ENCODE measurements around the gene EPS8L2. TPM values are rescaled to one million over a fixed set of nuclear protein-coding genes. Genes with fewer than 3 reads are reported as not detected.
A peak's percentile ranks its signal among the peaks of the same experiment; 100 is the strongest.

The EPS8L2 gene
- total and polyA plus RNA-seq, 9 of the 15 experiments (the other 6 are each of a cell fraction or from before 2014, with no cell fraction given) = 0.75 to 17.0 (median 3.7) TPM

DNA sequence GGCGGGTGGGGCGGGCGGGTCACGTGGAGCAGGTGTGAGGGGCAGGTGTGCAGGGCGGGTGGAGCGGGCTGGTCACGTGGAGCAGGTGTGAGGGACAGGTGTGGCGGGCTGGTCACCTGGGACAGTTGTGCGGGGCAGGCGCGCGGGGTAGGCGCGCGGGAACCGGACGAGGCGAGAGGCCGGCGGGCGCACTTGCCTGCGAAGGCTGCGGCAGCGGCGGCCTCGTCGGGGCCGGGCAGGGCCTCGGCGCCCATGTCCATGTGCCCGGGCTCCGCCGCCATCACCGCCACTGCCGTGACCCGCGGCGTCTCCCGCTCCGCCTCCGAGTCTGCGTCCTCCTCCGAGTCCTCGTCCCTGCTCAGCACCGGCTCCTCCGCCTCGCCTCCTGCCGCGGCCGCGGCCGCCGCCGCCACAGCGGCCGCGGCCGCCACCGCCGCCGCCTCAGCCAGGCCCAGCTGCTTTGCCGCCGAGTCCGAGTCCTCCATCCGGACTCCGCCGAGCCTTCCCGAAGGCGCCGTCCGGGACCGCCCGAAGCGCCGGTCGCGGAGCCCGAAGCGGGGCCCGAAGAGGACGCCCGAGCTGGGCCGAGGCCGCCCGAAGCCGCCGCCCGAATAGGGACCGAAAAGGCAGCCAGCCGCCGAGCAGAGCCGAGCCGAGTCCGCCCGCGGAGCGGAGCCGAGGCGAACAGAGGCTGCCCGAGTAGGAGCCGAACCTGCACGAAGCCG, 11.3 kb upstream of the EPS8L2 start, which contains the start of gene DEAF1 (continued):
- no peak for TF ChIP-seq PPARD (CRISPR knock-in tag; IDR thresholded peaks at IDR 0.05)
- peak; percentile 47 for TF ChIP-seq HMGN3 (IDR thresholded peaks at IDR 0.05; ENCODE audit: borderline replicate concordance, extremely low read depth, insufficient read length, low read depth, low read length)
- no peak for TF ChIP-seq SPI1 (IDR thresholded peaks at IDR 0.05; ENCODE audit: borderline replicate concordance, low read depth, low read length)
- TF ChIP-seq, protein P1, sequence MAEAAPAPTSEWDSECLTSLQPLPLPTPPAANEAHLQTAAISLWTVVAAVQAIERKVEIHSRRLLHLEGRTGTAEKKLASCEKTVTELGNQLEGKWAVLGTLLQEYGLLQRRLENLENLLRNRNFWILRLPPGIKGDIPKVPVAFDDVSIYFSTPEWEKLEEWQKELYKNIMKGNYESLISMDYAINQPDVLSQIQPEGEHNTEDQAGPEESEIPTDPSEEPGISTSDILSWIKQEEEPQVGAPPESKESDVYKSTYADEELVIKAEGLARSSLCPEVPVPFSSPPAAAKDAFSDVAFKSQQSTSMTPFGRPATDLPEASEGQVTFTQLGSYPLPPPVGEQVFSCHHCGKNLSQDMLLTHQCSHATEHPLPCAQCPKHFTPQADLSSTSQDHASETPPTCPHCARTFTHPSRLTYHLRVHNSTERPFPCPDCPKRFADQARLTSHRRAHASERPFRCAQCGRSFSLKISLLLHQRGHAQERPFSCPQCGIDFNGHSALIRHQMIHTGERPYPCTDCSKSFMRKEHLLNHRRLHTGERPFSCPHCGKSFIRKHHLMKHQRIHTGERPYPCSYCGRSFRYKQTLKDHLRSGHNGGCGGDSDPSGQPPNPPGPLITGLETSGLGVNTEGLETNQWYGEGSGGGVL (CRISPR knock-in tag; IDR thresholded peaks at IDR 0.05) = no peak
- peak in 1 of 2 experiments; percentile 59; a peak in 1 of 4 replicates for TF ChIP-seq MAZ (CRISPR knock-in tag; conservative IDR thresholded peaks at IDR 0.05 in 1 of 2, IDR thresholded peaks at IDR 0.05 in 1 of 2)
- no peak for TF ChIP-seq SRSF3 (IDR thresholded peaks at IDR 0.05; ENCODE audit: insufficient read depth, low read length)
- TF ChIP-seq NFIC (IDR thresholded peaks at IDR 0.05) = no peak
- TF ChIP-seq ZNF384 (IDR thresholded peaks at IDR 0.05; ENCODE audit: low read depth, low read length) = no peak
- TF ChIP-seq, protein P2, sequence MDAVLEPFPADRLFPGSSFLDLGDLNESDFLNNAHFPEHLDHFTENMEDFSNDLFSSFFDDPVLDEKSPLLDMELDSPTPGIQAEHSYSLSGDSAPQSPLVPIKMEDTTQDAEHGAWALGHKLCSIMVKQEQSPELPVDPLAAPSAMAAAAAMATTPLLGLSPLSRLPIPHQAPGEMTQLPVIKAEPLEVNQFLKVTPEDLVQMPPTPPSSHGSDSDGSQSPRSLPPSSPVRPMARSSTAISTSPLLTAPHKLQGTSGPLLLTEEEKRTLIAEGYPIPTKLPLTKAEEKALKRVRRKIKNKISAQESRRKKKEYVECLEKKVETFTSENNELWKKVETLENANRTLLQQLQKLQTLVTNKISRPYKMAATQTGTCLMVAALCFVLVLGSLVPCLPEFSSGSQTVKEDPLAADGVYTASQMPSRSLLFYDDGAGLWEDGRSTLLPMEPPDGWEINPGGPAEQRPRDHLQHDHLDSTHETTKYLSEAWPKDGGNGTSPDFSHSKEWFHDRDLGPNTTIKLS (IDR thresholded peaks at IDR 0.05; ENCODE audit: borderline replicate concordance, low read depth) = peak; percentile 53; the same call in 1 of the 2 replicates
- TF ChIP-seq KLF6 (CRISPR knock-in tag; IDR thresholded peaks at IDR 0.05; ENCODE audit: borderline replicate concordance) = no peak
- no peak for TF ChIP-seq RFX1 (IDR thresholded peaks at IDR 0.05)
- TF ChIP-seq, protein P3, sequence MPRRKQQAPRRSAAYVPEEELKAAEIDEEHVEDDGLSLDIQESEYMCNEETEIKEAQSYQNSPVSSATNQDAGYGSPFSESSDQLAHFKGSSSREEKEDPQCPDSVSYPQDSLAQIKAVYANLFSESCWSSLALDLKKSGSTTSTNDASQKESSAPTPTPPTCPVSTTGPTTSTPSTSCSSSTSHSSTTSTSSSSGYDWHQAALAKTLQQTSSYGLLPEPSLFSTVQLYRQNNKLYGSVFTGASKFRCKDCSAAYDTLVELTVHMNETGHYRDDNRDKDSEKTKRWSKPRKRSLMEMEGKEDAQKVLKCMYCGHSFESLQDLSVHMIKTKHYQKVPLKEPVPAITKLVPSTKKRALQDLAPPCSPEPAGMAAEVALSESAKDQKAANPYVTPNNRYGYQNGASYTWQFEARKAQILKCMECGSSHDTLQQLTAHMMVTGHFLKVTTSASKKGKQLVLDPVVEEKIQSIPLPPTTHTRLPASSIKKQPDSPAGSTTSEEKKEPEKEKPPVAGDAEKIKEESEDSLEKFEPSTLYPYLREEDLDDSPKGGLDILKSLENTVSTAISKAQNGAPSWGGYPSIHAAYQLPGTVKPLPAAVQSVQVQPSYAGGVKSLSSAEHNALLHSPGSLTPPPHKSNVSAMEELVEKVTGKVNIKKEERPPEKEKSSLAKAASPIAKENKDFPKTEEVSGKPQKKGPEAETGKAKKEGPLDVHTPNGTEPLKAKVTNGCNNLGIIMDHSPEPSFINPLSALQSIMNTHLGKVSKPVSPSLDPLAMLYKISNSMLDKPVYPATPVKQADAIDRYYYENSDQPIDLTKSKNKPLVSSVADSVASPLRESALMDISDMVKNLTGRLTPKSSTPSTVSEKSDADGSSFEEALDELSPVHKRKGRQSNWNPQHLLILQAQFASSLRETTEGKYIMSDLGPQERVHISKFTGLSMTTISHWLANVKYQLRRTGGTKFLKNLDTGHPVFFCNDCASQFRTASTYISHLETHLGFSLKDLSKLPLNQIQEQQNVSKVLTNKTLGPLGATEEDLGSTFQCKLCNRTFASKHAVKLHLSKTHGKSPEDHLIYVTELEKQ (CRISPR knock-in tag; IDR thresholded peaks at IDR 0.05) = no peak
- TF ChIP-seq, protein P4, sequence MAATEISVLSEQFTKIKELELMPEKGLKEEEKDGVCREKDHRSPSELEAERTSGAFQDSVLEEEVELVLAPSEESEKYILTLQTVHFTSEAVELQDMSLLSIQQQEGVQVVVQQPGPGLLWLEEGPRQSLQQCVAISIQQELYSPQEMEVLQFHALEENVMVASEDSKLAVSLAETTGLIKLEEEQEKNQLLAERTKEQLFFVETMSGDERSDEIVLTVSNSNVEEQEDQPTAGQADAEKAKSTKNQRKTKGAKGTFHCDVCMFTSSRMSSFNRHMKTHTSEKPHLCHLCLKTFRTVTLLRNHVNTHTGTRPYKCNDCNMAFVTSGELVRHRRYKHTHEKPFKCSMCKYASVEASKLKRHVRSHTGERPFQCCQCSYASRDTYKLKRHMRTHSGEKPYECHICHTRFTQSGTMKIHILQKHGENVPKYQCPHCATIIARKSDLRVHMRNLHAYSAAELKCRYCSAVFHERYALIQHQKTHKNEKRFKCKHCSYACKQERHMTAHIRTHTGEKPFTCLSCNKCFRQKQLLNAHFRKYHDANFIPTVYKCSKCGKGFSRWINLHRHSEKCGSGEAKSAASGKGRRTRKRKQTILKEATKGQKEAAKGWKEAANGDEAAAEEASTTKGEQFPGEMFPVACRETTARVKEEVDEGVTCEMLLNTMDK (IDR thresholded peaks at IDR 0.05; ENCODE audit: borderline replicate concordance, insufficient read depth, low read depth, low read length, poor library complexity, severe bottlenecking) = no peak
- TF ChIP-seq, protein P5, sequence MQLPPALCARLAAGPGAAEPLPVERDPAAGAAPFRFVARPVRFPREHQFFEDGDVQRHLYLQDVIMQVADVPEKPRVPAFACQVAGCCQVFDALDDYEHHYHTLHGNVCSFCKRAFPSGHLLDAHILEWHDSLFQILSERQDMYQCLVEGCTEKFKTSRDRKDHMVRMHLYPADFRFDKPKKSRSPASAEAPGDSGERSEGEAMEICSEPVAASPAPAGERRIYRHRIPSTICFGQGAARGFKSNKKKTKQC (CRISPR knock-in tag; IDR thresholded peaks at IDR 0.05) = peak; percentile 86
- no peak for TF ChIP-seq GTF2E2 (tag; IDR thresholded peaks at IDR 0.05)
- TF ChIP-seq BRD4 (IDR thresholded peaks at IDR 0.05) = no peak
- TF ChIP-seq ZNF780A (CRISPR knock-in tag; IDR thresholded peaks at IDR 0.05) = no peak
